OCI-LY7 (cell line): Measurements from ENCODE around the gene AP3M1.

ENCODE experiments used
- EZH2phosphoT487 ChIP-seq: fragments of 200-600 bp; sonication (generic); IDR thresholded peaks from 2 replicates; pipeline ENCODE4 v1.6.1; 2018; ENCODE audit warnings: low read depth, borderline replicate concordance, mild to moderate bottlenecking, mixed run types, antibody characterized with exemption, low read length, moderate library complexity, mixed read lengths
- TF ChIP-seq, protein P1 (sequence below): fragments of 200-600 bp; sonication (generic); conservative IDR thresholded peaks from 2 replicates; pipeline ENCODE4 v1.5.1; 2014; ENCODE audit warnings: mild to moderate bottlenecking, antibody characterized with exemption, low read length, moderate library complexity, mixed read lengths

DNA sequence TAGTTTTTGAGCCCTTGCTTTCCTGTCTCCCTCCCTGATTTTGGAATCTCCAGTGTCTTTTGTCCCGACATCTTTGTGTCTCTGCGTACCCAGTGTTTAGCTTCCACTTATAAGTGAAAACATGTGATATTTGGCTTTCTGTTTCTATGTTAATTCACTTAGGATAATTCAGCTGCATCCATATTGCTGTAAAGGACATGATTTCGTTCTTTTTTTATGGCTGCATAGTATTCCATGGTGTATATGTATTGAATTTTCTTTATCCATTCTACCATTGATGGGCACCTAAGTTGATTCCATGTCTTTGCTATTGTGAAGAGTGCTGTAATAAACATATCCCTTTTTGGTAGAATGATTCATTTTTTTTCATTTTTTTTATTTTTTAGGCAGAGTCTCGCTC is 48.7 kb upstream of the AP3M1 start:
- TF ChIP-seq, protein P1, sequence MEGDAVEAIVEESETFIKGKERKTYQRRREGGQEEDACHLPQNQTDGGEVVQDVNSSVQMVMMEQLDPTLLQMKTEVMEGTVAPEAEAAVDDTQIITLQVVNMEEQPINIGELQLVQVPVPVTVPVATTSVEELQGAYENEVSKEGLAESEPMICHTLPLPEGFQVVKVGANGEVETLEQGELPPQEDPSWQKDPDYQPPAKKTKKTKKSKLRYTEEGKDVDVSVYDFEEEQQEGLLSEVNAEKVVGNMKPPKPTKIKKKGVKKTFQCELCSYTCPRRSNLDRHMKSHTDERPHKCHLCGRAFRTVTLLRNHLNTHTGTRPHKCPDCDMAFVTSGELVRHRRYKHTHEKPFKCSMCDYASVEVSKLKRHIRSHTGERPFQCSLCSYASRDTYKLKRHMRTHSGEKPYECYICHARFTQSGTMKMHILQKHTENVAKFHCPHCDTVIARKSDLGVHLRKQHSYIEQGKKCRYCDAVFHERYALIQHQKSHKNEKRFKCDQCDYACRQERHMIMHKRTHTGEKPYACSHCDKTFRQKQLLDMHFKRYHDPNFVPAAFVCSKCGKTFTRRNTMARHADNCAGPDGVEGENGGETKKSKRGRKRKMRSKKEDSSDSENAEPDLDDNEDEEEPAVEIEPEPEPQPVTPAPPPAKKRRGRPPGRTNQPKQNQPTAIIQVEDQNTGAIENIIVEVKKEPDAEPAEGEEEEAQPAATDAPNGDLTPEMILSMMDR: no peak
- TF ChIP-seq EZH2phosphoT487: no peak
